CD4-positive, alpha-beta T cell treated with Interleukin-21 for 1 hour (primary cell): ENCODE measurements around the gene CACNA2D3.

Experiments used
- DNase-seq: peaks from one replicate; pipeline ENCODE4 v3.0.0-alpha.2; 2020

The CACNA2D3 gene

GRCh38 chr3:54832876-54833275 is 710.5 kb downstream of the CACNA2D3 start:
- DNase-seq = no peak

- DNase-seq = no peak
Observed at GRCh38 chr3:54835701-54836100, 713.3 kb downstream of the CACNA2D3 start.

GRCh38 chr3:54836871-54837270 is 714.5 kb downstream of the CACNA2D3 start:
- DNase-seq = no peak

GRCh38 chr3:54837964-54838363 is 715.6 kb downstream of the CACNA2D3 start:
- DNase-seq = no peak

- no peak for DNase-seq
Observed at GRCh38 chr3:54841471-54841870, 719.1 kb downstream of the CACNA2D3 start.

GRCh38 chr3:54843352-54843751 is 721.0 kb downstream of the CACNA2D3 start:
- no peak for DNase-seq

GRCh38 chr3:54844211-54844610 is 721.9 kb downstream of the CACNA2D3 start:
- DNase-seq = no peak

GRCh38 chr3:54845011-54845410 is 722.7 kb downstream of the CACNA2D3 start:
- DNase-seq = no peak

- DNase-seq = no peak
Observed at GRCh38 chr3:54845551-54845950, 723.2 kb downstream of the CACNA2D3 start.

- DNase-seq = no peak
Observed at GRCh38 chr3:54846119-54846518, 723.8 kb downstream of the CACNA2D3 start.

- DNase-seq = no peak
Observed at GRCh38 chr3:54847361-54847760, 725.0 kb downstream of the CACNA2D3 start.

GRCh38 chr3:54849360-54849759 is 727.0 kb downstream of the CACNA2D3 start:
- DNase-seq = no peak

- no peak for DNase-seq
Observed at GRCh38 chr3:54850484-54851018, 728.2 kb downstream of the CACNA2D3 start.

- DNase-seq = peak; percentile 10
Observed at GRCh38 chr3:54853573-54854404, 731.4 kb downstream of the CACNA2D3 start.

GRCh38 chr3:54856271-54856670 is 733.9 kb downstream of the CACNA2D3 start:
- DNase-seq = no peak

- DNase-seq = no peak
Observed at GRCh38 chr3:54857343-54857742, 735.0 kb downstream of the CACNA2D3 start.

GRCh38 chr3:54858093-54858785 is 735.9 kb downstream of the CACNA2D3 start:
- DNase-seq = no peak

- no peak for DNase-seq
Observed at GRCh38 chr3:54859184-54859583, 736.8 kb downstream of the CACNA2D3 start.

GRCh38 chr3:54861248-54862067 is 739.1 kb downstream of the CACNA2D3 start:
- no peak for DNase-seq

GRCh38 chr3:54862526-54862925 is 740.2 kb downstream of the CACNA2D3 start:
- no peak for DNase-seq

- DNase-seq = no peak
Observed at GRCh38 chr3:54863366-54863765, 741.0 kb downstream of the CACNA2D3 start.

- DNase-seq = no peak
Observed at GRCh38 chr3:54863786-54864185, 741.4 kb downstream of the CACNA2D3 start.

- DNase-seq = no peak
Observed at GRCh38 chr3:54865316-54865715, 743.0 kb downstream of the CACNA2D3 start.
